22Rv1 (cell line): Measurements from ENCODE around the gene CLHC1.

Source experiments
- H3K27ac ChIP-seq: fragments of 450-650 bp; 2 replicates; pipeline ENCODE4 v1.5.1; 2017
- CTCF ChIP-seq: fragments of 450-650 bp; IDR thresholded peaks from 2 replicates; pipeline ENCODE4 v1.5.1; 2017; ENCODE audit warnings: mild to moderate bottlenecking
- ZFX ChIP-seq: fragments of 450-650 bp; IDR thresholded peaks from 2 replicates; pipeline ENCODE4 v1.6.1; 2017; ENCODE audit warnings: antibody characterized with exemption, borderline replicate concordance

CLHC1 gene

GRCh38 chr2:55141572-55142413, 90.3 kb downstream of the CLHC1 start:
- H3K27ac ChIP-seq = no peak overlapping the region

GRCh38 chr2:55140316-55141219, 91.5 kb downstream of the CLHC1 start:
- TF ChIP-seq CTCF (no peak), ZFX (no peak)
- H3K27ac ChIP-seq = no peak overlapping the region

More at GRCh38 chr2:55141572-55142413, 90.3 kb downstream of the CLHC1 start:
- TF ChIP-seq CTCF (no peak), ZFX (no peak)

GRCh38 chr2:55139305-55139704, 92.8 kb downstream of the CLHC1 start:
- no peak for TF ChIP-seq ZFX
- no peak for TF ChIP-seq CTCF
- H3K27ac ChIP-seq = no peak overlapping the region

- TF ChIP-seq CTCF = no peak
- TF ChIP-seq ZFX = no peak
- H3K27ac ChIP-seq = no peak overlapping the region
Measured at GRCh38 chr2:55138882-55139229, 93.2 kb downstream of the CLHC1 start.

- TF ChIP-seq CTCF (no peak), ZFX (no peak)
Measured at GRCh38 chr2:55138014-55138881, 93.8 kb downstream of the CLHC1 start.

GRCh38 chr2:55137024-55137958, 94.8 kb downstream of the CLHC1 start:
- no peak overlapping the region for H3K27ac ChIP-seq
- TF ChIP-seq CTCF (no peak), ZFX (no peak)

More at GRCh38 chr2:55138014-55138881, 93.8 kb downstream of the CLHC1 start:
- H3K27ac ChIP-seq = no peak overlapping the region
